Erythroblast (primary cell): Measurements from ENCODE around the gene BRD1.
A peak's percentile ranks its signal among the peaks of the same experiment; 100 is the strongest.

Experiments
- DNase-seq, 2 experiments: peaks; one replicate each; lab custom pipeline; 2025; lab: John Stamatoyannopoulos, UW
- GATA1 ChIP-seq: IDR thresholded peaks from 2 replicates; pipeline ENCODE4 v1.6.1; 2011; ENCODE audit warnings: low read depth, mild to moderate bottlenecking, control low read depth, low read length, moderate library complexity
- POLR2A ChIP-seq: IDR thresholded peaks from 2 replicates; pipeline ENCODE4 v1.6.1; 2011; ENCODE audit warnings: mild to moderate bottlenecking, low read length

The BRD1 gene

DNA sequence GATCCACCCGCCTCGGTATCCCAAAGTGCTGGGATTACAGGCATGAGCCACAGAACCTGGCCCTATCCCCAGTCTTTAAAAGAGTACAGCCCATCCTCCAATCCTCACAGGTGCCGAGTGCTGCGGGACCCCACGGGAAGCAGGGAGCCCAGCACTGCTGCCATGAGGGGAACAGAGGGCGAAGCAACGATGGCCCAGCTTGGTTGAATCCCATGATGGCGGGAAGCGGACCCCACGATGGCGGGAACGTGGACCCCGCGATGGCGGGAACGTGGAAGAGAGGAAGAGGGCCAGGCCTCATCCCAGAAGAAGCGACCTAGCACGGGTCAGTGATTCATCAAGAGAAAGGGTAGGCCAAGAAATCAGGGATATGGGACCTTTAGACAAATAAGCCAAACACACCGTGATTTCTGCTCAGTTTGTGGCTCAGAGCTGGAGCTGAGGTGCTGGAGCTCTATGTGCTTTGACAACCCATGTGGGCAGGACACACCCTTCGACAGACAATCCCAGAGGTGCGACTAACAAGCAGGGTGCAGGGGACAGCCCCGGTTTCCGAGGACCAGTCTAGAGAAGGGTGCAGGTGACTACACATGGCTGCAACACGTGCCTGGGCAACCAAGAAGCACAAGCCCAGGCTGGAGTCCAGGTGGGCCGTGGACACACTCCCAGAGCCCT lies 30.9 kb downstream of the BRD1 start:
- TF ChIP-seq POLR2A = no peak
- no peak for DNase-seq

GRCh38 chr22:49795521-49795920 lies 32.2 kb downstream of the BRD1 start:
- TF ChIP-seq GATA1 = no peak
- TF ChIP-seq POLR2A = no peak
- no peak for DNase-seq

DNA sequence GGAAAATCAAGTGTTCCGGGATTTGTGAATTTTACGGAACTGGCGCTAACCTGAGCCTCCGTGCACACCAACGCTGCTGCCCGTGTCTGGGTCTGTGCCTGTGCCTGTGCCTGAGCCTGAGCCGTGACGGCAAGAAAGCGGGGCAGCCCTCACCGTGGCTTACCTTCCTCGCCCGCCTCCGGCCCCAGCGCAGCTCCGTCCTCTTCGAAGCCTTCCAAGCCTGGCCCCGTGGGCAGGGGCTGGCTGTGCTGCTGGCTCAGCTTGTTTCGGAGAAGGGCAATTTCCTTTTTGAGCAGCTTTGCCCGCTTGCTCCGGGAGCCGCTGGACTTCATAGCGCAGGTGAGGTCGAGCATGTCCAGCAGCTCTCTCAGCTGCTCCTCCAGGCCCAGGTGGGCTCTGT lies 33.8 kb downstream of the BRD1 start:
- TF ChIP-seq GATA1 (no peak), POLR2A (no peak)

GRCh38 chr22:49793296-49793695 lies 34.4 kb downstream of the BRD1 start:
- TF ChIP-seq POLR2A = no peak
- no peak for TF ChIP-seq GATA1
- no peak for DNase-seq

More for the DNA sequence above, 33.8 kb downstream of the BRD1 start:
- DNase-seq = no peak

DNA sequence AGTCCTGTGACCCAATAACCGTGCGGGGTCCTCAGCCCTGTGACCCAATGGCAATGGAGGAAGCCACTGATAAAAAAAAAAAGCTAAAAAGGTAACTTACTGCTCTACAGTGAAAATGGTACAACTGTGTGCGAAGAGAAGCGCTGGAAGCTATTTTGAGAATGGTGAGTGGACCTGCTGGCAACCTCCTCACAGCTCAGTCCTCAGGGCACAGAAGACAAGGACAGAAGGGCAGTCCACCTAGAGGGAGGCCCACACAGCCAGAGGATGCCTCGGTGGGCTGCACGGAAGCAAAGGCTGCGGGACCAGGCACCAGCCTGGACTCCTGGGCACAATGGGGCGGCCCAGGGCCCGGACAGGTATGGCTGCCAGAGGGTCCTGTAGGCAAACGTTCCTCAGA lies 35.6 kb downstream of the BRD1 start:
- DNase-seq = no peak
- TF ChIP-seq POLR2A (no peak), GATA1 (no peak)

GRCh38 chr22:49791682-49792081 lies 36.0 kb downstream of the BRD1 start:
- no peak for TF ChIP-seq POLR2A
- TF ChIP-seq GATA1 = no peak
- DNase-seq = no peak

DNA sequence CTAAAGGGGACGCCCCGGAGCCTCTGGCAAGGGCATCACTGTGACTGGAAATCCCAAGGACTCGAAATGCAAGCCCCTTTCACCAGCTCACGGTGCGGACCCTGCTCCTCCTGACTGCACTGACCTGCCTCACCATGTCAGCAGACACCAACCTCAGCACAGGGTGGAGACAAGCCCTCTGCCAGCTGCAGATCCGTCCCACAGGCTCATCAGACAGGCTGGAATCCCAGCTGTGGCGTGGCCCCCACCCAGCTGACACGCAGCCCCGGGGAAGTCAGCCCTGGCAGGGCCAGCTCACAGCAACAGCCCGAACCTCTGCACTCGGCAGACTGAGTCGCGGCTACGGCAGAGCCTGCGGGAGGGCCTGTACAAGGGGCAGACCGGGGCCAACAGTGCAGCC lies 36.8 kb downstream of the BRD1 start:
- TF ChIP-seq POLR2A (no peak), GATA1 (no peak)

GRCh38 chr22:49789289-49790141 lies 38.2 kb downstream of the BRD1 start:
- TF ChIP-seq GATA1 (no peak), POLR2A (no peak)
- no peak for DNase-seq

More for the DNA sequence above, 36.8 kb downstream of the BRD1 start:
- DNase-seq = no peak

- DNase-seq = no peak
- TF ChIP-seq GATA1 (no peak), POLR2A (no peak)
Measured at GRCh38 chr22:49788504-49788903, 39.2 kb downstream of the BRD1 start.

DNA sequence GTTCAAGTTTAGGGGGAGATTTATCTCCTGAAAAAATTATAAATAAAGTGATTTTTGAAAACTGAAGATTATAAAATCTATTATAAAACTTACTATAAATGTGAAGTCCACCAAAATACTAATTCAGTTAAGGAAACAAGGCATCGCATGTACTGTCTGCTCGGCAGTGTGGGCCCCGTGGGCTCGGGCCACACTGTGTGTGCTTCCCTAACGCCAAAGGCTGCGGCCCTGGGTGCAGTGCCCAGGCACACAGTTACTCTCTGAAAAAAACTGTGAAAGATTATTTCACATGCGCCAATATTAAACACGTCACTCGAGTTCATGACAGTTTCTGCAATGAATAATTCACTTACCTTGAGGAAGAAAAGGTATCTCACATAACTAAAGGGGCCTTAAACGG lies 39.8 kb downstream of the BRD1 start:
- TF ChIP-seq POLR2A = no peak
- TF ChIP-seq GATA1 = no peak
- DNase-seq = no peak

GRCh38 chr22:49786976-49787706 lies 40.5 kb downstream of the BRD1 start:
- TF ChIP-seq GATA1 (no peak), POLR2A (no peak)
- no peak for DNase-seq

- DNase-seq = peak; percentile 56 to 63
- TF ChIP-seq GATA1 (no peak), POLR2A (no peak)
Measured at GRCh38 chr22:49785841-49786471, 41.7 kb downstream of the BRD1 start.

GRCh38 chr22:49785046-49785521 lies 42.6 kb downstream of the BRD1 start:
- no peak for TF ChIP-seq GATA1
- no peak for TF ChIP-seq POLR2A
- no peak for DNase-seq
